Measurements from ENCODE around the gene PRR22. TPM values are rescaled to one million over a fixed set of nuclear protein-coding genes. Genes with fewer than 3 reads are reported as not detected.
"Not testable (repeated sequence)": the region's sequence is repeated elsewhere in the genome, so short reads cannot be mapped to it uniquely, and the experiment has no call there.

The PRR22 gene
- polyA plus RNA-seq, 1 donor = 2.3 TPM

GRCh38 chr19:5749505-5749904, 35.0 kb downstream of the PRR22 start:
- no peak for DNase-seq

DNA sequence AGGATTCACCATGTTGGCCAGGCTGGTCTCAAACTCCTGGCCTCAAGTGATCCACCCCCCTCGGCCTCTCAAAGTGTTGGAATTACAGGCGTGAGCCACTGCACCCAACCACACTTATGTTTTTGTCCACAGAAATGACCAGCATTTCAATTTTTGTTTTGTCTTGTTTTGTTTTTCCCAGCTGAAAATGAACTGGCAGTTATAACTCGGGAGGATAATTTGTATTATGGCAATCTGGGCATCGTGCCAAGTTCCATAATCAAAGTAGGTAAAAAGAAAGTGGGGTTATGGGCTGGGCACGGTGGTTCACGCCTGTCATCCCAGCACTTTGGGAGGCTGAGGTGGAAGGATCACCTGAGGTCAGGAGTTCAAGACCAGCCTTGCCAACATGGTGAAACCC, 35.6 kb downstream of the PRR22 start:
- DNase-seq = not testable (repeated sequence)

GRCh38 chr19:5744999-5745398, 39.5 kb downstream of the PRR22 start:
- DNase-seq = not testable (repeated sequence)

- DNase-seq = no peak
Measured at GRCh38 chr19:5743630-5744029, 40.9 kb downstream of the PRR22 start.

GRCh38 chr19:5742051-5742450, 42.5 kb downstream of the PRR22 start:
- DNase-seq = no peak

- no peak for DNase-seq
Measured at GRCh38 chr19:5738423-5738822, 46.1 kb downstream of the PRR22 start.

DNA sequence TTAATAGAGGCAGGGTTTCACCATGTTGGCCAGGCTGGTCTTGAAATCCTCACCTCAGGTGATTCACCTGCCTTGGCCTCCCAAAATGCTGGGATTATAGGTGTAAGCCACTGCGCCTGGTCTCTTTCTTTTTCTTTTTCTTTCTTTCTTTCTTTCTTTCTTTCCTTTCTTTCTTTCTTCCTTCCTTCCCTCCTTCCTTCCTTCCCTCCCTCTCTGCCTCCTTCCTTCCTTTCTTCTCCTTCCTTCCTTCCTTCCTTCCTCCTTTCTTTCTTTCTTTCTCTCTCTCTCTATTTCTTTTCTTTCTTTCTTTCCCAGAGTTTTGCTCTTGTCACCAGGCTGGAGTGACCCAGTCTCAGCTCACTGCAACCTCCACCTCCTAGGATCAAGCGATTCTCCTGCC, 51.4 kb downstream of the PRR22 start:
- DNase-seq = not testable (repeated sequence)

Other genes starting within 250 kb of the PRR22 start
- 0.86 TPM for gene TINCR, start 216.8 kb downstream of the PRR22 start, polyA plus RNA-seq (ENCODE audit: insufficient read length)
- gene SAFB2, start 162.0 kb downstream of the PRR22 start, polyA plus RNA-seq (ENCODE audit: insufficient read length) = 51.7 TPM
- 97.1 TPM for gene SAFB, start 161.7 kb downstream of the PRR22 start, polyA plus RNA-seq (ENCODE audit: insufficient read length)
- 101 TPM for gene MICOS13, start 104.2 kb downstream of the PRR22 start, polyA plus RNA-seq (ENCODE audit: insufficient read length)
- 6.3 TPM for gene HSD11B1L, start 103.7 kb downstream of the PRR22 start, polyA plus RNA-seq (ENCODE audit: insufficient read length)
- gene RPL36, start 94.5 kb downstream of the PRR22 start, polyA plus RNA-seq (ENCODE audit: insufficient read length) = 1,417 TPM
- gene LONP1, start 64.6 kb downstream of the PRR22 start, polyA plus RNA-seq (ENCODE audit: insufficient read length) = 67.0 TPM
- not detected for gene CATSPERD, start 64.1 kb downstream of the PRR22 start, polyA plus RNA-seq (ENCODE audit: insufficient read length)
- 23.2 TPM for gene DUS3L, start 6.4 kb upstream of the PRR22 start, polyA plus RNA-seq (ENCODE audit: insufficient read length)
- 0.53 TPM for gene NRTN, start 20.3 kb upstream of the PRR22 start, polyA plus RNA-seq (ENCODE audit: insufficient read length)
- not detected for gene FUT6, start 55.0 kb upstream of the PRR22 start, polyA plus RNA-seq (ENCODE audit: insufficient read length)
- 0.19 TPM for gene FUT3, start 66.7 kb upstream of the PRR22 start, polyA plus RNA-seq (ENCODE audit: insufficient read length)
- not detected for gene FUT5, start 85.8 kb upstream of the PRR22 start, polyA plus RNA-seq (ENCODE audit: insufficient read length)
- 215 TPM for gene NDUFA11, start 119.0 kb upstream of the PRR22 start, polyA plus RNA-seq (ENCODE audit: insufficient read length)
- gene VMAC, start 120.1 kb upstream of the PRR22 start, polyA plus RNA-seq (ENCODE audit: insufficient read length) = 5.1 TPM
- 8.0 TPM for gene CAPS, start 129.5 kb upstream of the PRR22 start, polyA plus RNA-seq (ENCODE audit: insufficient read length)
- 47.9 TPM for gene RANBP3, start 193.4 kb upstream of the PRR22 start, polyA plus RNA-seq (ENCODE audit: insufficient read length)

Measured in hindlimb muscle (tissue), 1 donor.